Measurements from ENCODE around the gene IARS1. TPM values are rescaled to one million over a fixed set of nuclear protein-coding genes. Genes with fewer than 3 reads are reported as not detected.

IARS1 gene
- total and polyA plus RNA-seq, 10 of the 15 experiments (the other 5 are each of a cell fraction or from before 2014, with no cell fraction given) = 71.0 to 227 (median 153) TPM

- Histone ChIP-seq H3K4me3 (no peak overlapping the region), H2AFZ (ENCODE audit: control insufficient read depth, low read depth, low read length) (no peak overlapping the region), H3K9ac (ENCODE audit: control insufficient read depth, insufficient read depth, low read length) (no peak overlapping the region), H3K79me2 (ENCODE audit: control insufficient read depth, insufficient read depth, low read length) (no peaks in the 10 kb centered on the region), H3K9me3 (replicated peaks; ENCODE audit: control insufficient read depth, insufficient read depth, low read length) (no peaks in the 10 kb centered on the region), H3K36me3 (ENCODE audit: control insufficient read depth in 2 of 2, insufficient read depth in 2 of 2, low read length in 1 of 2) (peaks cover 28 to 39% of the 10 kb centered on the region in 2 experiments), H3K27me3 (replicated peaks in 1 of 2; ENCODE audit: control insufficient read depth in 2 of 2, insufficient read depth in 2 of 2, low read length in 1 of 2) (no peaks in the 10 kb centered on the region), H3K4me1 (ENCODE audit: control insufficient read depth, insufficient read depth, low read length) (no peaks in the 10 kb centered on the region), H3K27ac (ENCODE audit: control insufficient read depth, insufficient read depth) (no peak overlapping the region), H3K4me2 (ENCODE audit: control insufficient read depth, insufficient read depth) (no peak overlapping the region), H4K20me1 (ENCODE audit: control insufficient read depth, insufficient read depth) (no peaks in the 10 kb centered on the region)
- intact Hi-C loops (cut with micrococcal nuclease; ENCODE audit: unreplicated experiment) = no loop called here
- no peak for ATAC-seq
- no peak for DNase-seq (ENCODE audit: low read depth, low spot score)
- ChIA-PET CTCF (no interaction called here), POLR2A (no interaction called here), SMC1A (ENCODE audit: uncharacterized antibody, unreplicated experiment) (interaction anchor here (1.2 kb wide), 1 partner anchor 40 kb away, joined by 3 read pairs; no protein-coding TSS in a partner anchor), RAD21 (ENCODE audit: unreplicated experiment) (no interaction called here)
- WGBS (ENCODE audit: insufficient coverage, insufficient replicate concordance, low lambda C conversion rate, missing lambda C conversion rate) = 99% methylated on average over 3 of the region's 3 CpGs
- in situ Hi-C loops (cut with MboI) = no loop called here
- BruUV-seq (replicated peaks) = no TSS peak
- no peak for FAIRE-seq
- TF ChIP-seq RFX5 (IDR thresholded peaks at IDR 0.05; ENCODE audit: low read depth, low read length) (no peak), TCF7 (IDR thresholded peaks at IDR 0.05; ENCODE audit: borderline replicate concordance) (no peak), POLR2A (IDR thresholded peaks at IDR 0.05; ENCODE audit: low read depth, low read length) (no peak), SKIL (IDR thresholded peaks at IDR 0.05; ENCODE audit: low read depth, poor library complexity, severe bottlenecking) (no peak), MTA3 (IDR thresholded peaks at IDR 0.05; ENCODE audit: borderline replicate concordance, low read length) (no peak), ZZZ3 (IDR thresholded peaks at IDR 0.05; ENCODE audit: control insufficient read depth, insufficient read length, low read depth) (no peak), E2F8 (IDR thresholded peaks at IDR 0.05; ENCODE audit: low read depth, partially characterized antibody) (no peak), KLF5 (IDR thresholded peaks at IDR 0.05; ENCODE audit: partially characterized antibody) (no peak), WRNIP1 (IDR thresholded peaks at IDR 0.05; ENCODE audit: borderline replicate concordance, low read depth, low read length) (no peak), EGR1 (IDR thresholded peaks at IDR 0.05; ENCODE audit: borderline replicate concordance in 1 of 2, low read depth in 2 of 2, low read length in 2 of 2) (no peak), GATAD2B (conservative IDR thresholded peaks at IDR 0.05; ENCODE audit: low read depth) (no peak), ZNF24 (IDR thresholded peaks at IDR 0.05) (no peak), ZBED1 (IDR thresholded peaks at IDR 0.05; ENCODE audit: borderline replicate concordance) (no peak), SRF (IDR thresholded peaks at IDR 0.05; ENCODE audit: low read depth in 2 of 2, low read length in 2 of 2) (no peak), HDAC2 (IDR thresholded peaks at IDR 0.05) (no peak), BHLHE40 (IDR thresholded peaks at IDR 0.05; ENCODE audit: borderline replicate concordance in 1 of 2, low read depth in 2 of 2, low read length in 1 of 2) (no peak)
- TF ChIP-seq, protein P1, sequence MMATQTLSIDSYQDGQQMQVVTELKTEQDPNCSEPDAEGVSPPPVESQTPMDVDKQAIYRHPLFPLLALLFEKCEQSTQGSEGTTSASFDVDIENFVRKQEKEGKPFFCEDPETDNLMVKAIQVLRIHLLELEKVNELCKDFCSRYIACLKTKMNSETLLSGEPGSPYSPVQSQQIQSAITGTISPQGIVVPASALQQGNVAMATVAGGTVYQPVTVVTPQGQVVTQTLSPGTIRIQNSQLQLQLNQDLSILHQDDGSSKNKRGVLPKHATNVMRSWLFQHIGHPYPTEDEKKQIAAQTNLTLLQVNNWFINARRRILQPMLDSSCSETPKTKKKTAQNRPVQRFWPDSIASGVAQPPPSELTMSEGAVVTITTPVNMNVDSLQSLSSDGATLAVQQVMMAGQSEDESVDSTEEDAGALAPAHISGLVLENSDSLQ (IDR thresholded peaks at IDR 0.05) = no peak
- TF ChIP-seq, protein P2, sequence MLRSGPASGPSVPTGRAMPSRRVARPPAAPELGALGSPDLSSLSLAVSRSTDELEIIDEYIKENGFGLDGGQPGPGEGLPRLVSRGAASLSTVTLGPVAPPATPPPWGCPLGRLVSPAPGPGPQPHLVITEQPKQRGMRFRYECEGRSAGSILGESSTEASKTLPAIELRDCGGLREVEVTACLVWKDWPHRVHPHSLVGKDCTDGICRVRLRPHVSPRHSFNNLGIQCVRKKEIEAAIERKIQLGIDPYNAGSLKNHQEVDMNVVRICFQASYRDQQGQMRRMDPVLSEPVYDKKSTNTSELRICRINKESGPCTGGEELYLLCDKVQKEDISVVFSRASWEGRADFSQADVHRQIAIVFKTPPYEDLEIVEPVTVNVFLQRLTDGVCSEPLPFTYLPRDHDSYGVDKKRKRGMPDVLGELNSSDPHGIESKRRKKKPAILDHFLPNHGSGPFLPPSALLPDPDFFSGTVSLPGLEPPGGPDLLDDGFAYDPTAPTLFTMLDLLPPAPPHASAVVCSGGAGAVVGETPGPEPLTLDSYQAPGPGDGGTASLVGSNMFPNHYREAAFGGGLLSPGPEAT (IDR thresholded peaks at IDR 0.05; ENCODE audit: low read depth) = no peak
Measured at GRCh38 chr9:92265154-92265553, 28.3 kb downstream of the IARS1 start.
